HG02642 (cell line): Measurements from ENCODE around the gene MAPK9.
A peak's percentile ranks its signal among the peaks of the same experiment; 100 is the strongest.
"Not testable (repeated sequence)": the region's sequence is repeated elsewhere in the genome, so short reads cannot be mapped to it uniquely, and the experiment has no call there.

Source experiments
- ATAC-seq: cut with Tn5 transposase; IDR thresholded peaks from one replicate; pipeline ENCODE4 v1.9.1; 2021; ENCODE audit warnings: mild to moderate bottlenecking; ENCODE audit not compliant: unreplicated experiment, poor library complexity

Gene MAPK9

DNA sequence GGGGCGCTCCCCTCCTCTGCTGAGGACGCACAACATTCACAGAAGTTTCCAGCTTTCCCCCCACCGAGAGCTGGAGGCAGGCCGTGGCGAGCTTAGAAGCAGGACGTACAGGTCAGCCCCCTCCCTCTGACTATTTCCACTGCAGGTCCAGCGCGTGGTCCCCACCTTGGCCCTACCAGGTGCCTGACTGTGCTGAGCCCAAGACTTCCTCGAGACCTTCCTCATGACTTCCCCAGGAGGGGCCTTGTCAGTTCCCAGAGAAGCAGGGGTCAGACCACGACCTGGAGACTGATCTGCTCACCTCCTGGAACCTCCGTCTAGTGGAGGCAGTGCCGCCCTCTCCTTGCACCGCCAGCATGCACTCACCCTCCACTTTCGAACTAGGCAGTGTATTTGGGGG is 7.1 kb upstream of the MAPK9 start:
- ATAC-seq = not testable (repeated sequence)

DNA sequence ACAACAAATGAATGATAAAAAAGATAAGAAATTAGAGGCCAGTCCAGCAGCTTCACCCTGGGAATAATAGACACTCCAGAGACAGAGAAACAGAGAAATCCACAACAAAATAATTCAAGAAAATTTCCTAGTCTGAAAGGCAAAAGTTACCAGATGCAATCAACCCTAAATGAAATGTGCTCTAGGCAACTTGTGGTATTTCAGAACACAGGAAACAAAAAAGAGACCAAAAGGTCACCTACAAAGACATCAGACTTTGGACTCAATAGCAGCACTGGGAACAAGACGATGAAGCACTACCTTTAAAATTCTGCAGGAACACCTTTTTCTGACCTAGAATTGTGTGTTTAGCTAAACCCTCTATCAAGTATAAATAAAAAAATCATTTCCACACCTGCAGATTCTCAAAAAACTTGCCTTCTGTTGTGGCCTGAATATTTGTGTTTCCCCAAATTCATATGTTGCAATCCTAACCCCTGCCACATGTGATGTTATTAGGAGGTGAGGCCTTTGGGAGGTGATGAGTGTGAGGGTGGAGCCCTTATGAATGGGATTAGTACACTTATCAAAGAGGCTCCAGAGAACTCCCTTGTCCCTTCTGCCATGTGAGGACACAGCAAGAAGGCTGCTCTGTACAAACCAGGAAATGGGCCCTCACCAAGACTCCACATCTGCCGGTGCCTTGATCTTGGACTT is 5.9 kb upstream of the MAPK9 start:
- no peak for ATAC-seq

DNA sequence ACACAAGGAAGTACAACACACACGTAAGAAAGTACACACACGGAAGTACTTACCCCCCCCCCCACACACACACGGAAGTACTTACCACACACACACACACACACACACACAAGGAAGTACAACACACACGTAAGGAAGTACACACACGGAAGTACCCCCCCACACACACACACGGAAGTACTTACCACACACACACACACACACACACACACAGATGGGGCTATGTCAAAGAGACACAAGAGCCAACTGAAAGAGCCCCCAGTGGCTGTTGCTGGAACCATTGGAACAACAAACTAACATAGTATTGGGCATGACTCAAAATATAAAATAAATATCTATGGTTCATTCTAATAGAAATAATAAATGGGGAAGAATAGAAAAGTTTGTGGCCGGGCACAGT is 4.9 kb upstream of the MAPK9 start:
- ATAC-seq = no peak

DNA sequence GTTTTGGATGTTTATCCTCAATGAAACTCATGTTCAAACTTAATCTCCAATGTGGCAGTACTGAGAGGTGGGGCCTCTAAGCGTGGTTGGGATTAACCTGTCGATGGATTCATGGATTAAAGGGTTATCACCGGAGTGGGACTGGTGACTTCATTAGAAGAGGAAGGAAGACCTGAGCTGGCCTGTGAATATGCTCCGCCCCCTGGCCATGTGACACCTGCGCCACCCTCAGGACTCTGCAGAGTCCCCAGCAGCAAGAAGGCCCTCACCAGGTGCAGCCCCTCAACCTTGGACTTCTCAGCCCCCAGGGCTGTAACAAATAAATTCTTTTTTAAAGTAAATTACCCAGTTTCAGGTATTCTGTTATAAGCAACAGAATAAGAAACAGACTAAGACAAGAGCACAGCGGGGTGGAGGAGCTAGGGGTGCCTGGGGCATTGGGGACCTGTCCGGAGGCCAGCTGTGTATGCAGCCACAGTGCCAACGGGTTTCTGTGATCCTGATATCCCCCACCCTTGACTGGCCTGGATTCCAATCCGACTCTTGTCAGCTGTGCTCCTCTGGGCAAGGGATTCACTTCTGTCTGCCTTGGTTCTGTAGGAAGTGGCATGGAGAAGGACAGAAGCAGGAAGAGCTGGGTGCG is 3.2 kb upstream of the MAPK9 start:
- ATAC-seq = no peak

DNA sequence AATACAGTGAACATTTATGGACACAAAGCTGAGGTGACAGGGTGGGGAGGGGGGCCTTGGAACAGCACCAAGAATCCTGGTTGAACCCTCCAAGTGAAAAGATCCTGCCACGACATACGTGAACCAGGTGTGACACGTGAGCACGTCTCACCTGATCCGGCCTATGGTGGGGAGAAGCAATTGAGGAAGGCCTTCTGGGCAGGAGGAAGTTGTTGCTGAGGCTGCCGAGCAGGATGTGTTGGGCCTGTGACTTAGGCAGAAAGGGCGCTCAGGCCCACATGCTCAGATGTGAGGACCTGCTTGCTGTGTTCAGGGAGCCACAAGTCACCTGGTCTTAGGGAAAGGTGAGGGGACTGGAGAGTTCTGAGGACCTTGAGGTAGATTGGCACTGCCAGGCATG is 2.5 kb upstream of the MAPK9 start:
- ATAC-seq = no peak

DNA sequence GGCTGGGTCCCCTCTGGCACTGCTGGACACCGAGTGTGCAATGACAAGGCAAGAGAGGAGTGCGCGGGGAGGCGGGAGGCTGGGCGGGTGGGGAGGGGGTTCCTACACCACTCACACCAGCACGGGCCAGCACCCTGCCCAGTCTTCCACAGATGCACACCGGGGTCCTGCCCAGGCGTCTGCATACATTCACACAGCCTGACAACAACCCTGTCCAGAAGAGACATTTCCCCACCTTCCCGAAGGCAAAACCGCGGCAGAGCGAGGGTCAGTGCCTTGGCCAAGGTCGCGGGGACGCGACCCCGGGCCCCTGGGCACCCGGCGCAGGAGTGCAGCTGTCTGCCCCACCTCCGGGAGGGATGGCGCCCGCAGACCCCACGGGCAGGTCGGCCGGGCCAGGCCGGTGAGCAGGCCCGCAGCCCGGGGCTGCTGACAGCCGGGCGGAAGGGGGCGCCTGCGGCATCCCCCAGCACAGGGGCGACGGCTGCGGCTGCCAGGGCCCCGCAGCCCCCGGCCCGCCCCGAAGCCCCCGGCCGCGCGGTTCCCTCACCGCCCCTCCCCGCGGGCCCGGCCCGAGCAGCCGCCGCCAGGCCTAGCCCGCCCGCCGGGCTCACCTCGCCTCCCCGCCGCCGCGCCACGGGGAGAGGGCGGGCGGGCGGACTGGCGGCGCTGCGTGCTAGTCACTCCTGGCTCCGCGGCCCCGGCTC is 496 bp downstream of the MAPK9 start:
- ATAC-seq = peak; percentile 37

DNA sequence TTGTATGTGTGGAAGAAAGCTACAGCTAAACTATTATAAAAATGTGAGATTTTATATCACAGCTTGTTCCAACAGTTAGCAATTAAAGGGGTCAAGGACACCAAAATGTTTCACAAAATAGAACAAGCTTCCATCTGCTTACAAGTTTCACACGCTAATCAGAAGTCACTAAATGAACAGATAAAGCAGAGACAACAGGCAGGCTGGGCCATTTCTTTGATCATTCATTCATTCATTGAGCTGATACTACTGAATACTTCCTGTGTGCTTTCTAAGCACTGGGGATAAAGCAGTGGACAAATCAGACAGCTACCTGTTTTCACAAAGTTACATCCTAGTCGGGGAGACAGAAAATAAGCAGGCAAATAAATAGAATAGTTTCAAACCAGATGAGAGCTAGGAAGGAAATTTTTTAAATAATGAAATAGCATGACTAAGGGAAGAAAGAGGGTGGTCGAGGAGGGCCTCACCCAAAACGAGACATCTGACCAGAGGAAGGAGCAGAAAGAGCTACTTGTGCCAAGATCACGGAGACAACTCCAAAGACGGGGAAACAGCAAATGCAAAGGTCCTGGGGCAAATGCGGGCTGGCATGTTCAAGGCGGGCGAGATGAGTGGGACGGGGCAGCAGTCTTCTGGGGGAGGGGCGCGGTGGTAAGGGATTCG is 1.2 kb downstream of the MAPK9 start:
- no peak for ATAC-seq

DNA sequence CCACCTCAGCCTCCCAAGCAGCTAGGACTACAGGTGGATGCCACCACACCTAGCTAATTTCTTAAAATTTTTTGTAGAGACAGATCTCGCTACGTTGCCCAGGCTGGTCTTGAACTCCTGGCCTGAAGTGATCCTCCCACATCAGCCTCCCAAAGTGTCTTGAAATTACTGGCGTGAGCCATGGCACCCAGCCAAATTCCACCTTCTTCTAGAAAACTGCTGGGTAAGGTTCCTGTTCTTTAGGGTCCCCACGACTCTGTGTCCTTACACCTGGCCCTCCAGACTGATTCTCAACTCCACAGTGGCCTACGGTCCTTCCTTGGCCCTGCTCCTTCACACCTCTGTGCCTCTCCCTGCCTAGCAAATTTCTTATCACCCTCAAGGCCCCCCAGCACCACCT is 1.9 kb downstream of the MAPK9 start:
- ATAC-seq = no peak

DNA sequence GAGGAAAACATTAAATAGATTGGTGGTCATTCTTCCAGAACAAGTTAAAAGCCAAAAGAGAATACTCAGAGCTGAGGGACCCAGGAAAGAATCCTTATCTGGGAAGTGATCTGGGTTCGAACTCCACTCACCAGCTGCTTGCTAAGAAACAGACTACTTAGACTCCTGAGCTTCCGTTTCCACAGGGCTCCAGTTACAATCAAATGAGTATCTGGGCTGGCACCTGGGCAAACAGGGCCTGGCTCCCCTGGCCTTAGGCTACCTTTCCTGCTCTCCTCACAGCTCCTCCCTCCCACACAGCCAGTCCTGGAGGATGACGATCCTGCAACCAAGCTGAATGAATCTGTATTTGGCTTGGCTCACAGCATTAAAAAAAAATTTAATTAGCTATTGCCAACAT is 2.5 kb downstream of the MAPK9 start:
- ATAC-seq = no peak

DNA sequence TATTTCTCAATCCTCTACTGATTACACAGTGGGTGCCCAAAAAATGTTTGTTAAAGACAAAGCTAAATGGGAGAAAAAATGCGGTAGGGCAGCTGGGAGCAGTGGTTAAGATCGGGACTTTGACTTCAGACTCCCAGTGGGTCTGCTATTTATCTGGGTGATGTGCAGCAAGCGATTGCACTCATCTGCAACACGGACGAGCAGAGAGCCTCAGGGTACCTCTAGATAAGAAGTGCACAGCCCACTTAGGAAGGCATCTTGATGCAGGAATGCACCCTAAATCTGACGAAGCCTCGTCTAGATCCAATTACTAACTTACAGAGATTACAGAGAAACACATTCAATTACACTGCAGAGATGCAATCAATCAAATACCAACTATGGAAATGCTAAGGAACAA is 4.0 kb downstream of the MAPK9 start:
- ATAC-seq = no peak

DNA sequence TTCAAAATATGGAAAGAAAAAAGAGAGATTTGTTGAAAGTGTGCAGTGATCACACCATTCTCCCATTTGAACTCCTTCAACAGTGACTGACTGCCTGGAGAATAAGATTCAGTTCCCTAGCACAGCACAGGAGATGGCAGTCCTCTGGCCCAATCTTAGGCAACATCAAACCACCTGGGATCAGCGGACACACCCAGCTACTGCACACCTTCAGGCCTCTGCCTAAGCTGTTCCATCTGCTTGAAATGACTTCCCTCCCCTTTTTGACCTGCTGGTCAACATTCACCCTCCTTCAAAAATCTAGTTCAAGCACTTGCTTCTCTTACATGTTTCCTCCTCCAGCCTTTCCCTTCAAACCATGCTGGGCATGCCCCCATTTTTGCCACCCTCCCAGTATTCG is 4.5 kb downstream of the MAPK9 start:
- ATAC-seq = no peak

DNA sequence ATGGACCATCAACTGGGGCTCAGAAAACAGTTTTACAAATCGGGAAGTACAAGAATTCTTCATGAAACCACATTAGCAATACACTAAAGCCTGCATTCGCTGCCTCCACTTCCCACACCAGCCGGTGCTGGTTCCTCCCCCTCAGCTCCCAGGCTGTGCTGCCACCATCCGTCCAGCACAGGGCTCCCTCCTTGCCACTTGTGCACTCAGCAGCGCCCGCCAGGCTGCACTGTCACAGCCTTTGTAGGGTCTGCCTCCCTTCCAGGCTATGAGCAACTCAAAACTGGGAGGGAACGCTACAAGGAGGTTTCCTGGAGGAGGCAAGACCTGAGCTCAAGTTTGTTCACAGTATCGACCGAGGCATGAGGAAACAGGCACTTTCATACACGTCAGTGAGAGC is 7.7 kb downstream of the MAPK9 start:
- ATAC-seq = no peak

DNA sequence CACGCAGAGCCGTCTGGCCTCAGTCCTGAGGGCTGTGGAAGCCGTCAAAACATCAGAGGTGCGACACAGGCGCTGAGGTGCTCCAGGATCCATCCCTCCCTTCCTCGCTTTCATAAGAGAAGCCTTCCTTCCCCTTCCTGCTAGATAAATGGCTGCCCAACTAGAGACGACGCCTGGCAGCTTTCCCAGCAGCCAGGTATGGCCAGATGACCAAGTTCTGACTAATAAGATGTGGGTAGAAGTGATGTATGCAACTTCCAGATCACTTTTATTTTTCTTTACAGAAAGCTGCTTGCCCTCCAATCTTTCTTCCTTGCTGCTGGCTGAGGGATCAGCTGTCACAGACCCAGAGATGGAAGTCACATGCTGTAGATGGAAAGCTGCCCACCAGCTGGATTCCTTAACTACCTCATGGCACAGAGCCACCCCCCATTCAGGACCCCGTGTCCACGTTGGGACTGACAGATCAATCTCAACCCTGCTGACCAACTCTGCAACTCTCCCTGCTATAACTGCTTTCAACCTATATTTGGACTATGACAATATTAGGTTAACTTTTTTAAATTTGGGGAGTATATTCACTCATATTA is 8.8 kb downstream of the MAPK9 start:
- ATAC-seq = no peak

DNA sequence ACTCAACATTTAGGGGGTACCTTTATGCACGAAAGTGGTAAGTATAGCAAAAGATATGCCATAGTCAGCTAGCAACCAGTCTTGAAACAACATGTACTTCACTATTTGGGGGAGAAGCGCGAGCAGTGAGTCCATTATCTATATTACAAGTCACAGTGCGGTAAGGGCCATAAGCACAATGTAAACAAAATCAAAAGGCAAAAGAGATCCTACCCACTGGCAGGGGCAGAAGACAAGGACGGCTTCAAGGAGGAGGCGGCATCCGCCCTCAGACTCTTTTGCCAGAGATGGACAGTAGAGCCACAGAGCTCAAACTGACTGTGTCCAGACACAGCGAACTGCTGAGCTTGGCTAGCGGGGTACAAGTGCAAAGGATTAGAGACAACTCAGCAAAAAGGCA is 9.6 kb downstream of the MAPK9 start:
- ATAC-seq = no peak

DNA sequence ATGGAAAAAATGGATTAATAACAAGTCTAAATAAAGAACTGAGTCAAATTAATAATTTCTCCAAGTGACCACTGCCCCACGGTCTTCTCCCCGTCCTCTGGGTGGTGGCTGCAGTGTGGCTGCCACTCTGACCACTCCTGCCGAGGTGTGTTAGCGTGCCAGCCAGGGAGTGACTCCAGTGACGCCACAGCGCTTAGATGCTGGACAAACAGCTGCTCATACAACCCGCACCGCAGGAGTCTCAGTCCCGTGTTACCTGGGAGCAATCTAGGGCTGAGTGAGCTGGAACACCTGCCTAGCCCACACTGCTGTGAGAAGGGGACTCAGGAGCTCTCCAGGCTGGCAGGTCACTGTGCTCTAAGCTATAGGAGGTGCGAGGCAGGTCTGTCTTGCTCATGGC is 10.2 kb downstream of the MAPK9 start:
- ATAC-seq = no peak

DNA sequence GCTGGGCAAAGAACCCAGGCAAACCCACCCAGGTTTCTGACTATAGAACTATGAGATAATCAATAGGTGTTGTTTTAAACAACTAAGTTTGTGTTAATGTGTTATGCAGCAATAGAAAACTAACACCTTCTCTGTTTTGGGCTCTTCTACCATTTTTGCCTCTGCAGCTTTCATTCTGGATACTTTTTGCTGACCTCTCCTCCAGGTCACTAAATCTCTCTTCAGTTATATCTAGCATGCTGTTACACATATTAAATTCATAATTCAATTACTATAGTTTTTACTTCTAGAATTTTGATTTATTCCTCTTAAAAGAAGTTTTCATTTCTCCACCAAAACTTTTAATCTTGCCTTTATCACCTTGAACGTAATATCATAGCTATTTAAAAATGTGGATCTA is 17.2 kb downstream of the MAPK9 start:
- no peak for ATAC-seq

DNA sequence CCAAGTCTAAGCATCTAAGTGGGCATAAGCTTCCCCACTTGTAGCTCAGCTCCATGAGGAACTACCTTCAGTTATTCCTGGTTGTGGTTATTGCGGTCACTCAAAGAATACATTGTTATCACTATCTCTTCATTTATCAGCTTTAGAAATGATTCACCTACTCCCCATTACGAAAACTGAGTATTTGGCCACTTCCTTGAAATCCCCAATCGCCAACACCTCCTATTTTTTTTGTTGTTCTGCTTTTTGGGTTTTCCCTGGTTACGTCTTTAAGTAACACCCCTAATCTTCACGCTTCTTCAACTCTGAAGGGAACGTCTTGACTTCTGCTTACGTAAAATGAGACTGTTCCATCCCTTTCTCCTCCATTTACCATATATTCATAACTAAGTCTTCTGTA is 20.7 kb downstream of the MAPK9 start:
- ATAC-seq = no peak

DNA sequence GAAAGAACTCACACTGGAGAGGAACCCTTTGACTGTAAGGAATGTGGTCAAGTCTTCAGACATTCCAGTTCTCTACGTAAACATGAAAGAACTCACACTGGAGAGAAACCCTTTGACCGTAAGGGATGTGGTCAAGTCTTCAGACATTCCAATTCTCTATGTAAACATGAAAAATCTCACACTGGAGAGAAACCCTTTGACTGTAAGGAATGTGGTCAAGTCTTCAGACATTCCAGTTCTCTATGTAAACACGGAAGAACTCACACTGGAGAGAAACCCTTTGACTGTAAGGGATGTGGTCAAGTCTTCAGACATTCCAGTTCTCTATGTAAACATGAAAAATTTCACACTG is 32.6 kb downstream of the MAPK9 start:
- no peak for ATAC-seq

DNA sequence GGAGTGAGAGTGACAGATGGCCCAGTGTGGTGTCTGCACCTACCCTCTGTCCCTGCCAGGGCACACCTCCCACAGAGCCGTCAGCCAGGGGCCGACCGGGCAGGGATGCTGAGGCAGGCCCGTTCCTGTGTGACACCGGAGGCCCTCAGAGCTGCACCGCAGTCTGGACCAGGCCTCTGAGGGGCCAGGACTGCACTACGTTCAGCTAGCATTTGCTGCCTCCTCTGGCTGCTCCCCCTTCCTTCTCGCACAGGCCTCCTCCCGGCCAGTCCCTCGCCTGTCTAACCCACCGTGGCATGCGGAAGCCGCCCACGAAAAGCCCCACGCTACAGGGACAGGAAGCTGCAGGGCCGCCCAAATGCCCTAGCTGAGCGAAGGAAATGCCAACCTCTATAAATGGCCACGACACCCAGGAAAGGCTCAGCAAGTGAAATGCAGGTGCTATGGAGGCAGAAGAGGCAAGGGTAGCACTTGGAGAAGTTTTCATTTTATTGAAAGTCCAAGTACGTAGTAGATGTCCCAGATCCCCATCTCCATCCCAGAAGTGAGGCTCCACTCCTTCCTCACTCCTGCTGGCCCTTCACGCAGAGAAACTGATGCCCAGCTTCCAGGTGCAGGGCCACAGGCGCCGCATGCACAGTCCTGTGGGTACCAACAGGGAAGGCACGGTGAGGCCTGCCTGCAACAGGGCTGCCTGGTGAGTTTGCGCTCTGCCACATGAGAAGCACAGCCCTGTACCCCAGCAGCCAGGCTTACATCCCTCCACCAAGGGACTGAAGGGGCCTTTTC is 38.7 kb downstream of the MAPK9 start:
- no peak for ATAC-seq

DNA sequence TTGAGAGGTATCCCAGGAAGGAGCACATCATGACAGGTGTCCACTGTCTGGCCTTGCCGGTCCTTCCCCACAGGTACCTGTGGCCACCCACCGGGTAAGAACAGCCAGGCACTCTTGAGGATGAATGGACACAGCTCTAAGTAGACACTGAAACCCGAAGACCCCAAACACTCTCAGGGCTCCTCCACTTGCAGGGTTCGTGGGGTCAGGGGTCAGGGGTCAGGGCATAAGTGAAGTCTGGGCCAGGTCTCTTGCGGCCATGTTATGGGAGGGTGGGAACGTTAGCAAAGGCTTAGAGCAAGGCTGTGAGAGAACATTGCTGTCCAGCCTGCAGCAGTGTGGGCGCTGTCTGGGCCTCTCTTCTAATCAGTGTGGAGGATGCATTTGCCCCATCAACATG is 40.0 kb downstream of the MAPK9 start:
- no peak for ATAC-seq
